H1 (cell line): Measurements from ENCODE around the gene EPSTI1. TPM values are rescaled to one million over a fixed set of nuclear protein-coding genes. Genes with fewer than 3 reads are reported as not detected.
A peak's percentile ranks its signal among the peaks of the same experiment; 100 is the strongest.

Experiments used
- CTCF ChIA-PET: fragments of 300-600 bp; sonication (Branson Sonifier 250); formaldehyde crosslinking; loops from one replicate; lab custom pipeline; 2021; ENCODE audit not compliant: partially characterized antibody; lab: Charles Lee
- POLR2A ChIA-PET: fragments of 300-600 bp; sonication (Branson Sonifier 250); formaldehyde crosslinking; loops from one replicate; lab custom pipeline; 2021; ENCODE audit warnings: inconsistent platforms; ENCODE audit not compliant: partially characterized antibody; lab: Charles Lee
- DNase-seq, 2 experiments: peaks; one replicate each; pipeline versions ENCODE4 v3.0.0 to v3.0.0-alpha.2; 2010 to 2022; ENCODE audit warnings: low spot score in 2 of 2, low read depth in 1 of 2, mixed read lengths in 1 of 2
- FAIRE-seq: peaks from 2 replicates; lab custom pipeline; 2011; peaks lifted over from hg19 to GRCh38; lab: Jason Lieb, UNC
- H2AFZ ChIP-seq: 2 replicates; pipeline ENCODE4 v1.8.1; 2012; ENCODE audit warnings: low read length, inconsistent platforms
- H2AK5ac ChIP-seq: 2 replicates; pipeline ENCODE4 v1.6.1; 2013; ENCODE audit warnings: low read depth, low read length
- H2BK120ac ChIP-seq: replicated peaks from 2 replicates; pipeline ENCODE3; 2013; ENCODE audit warnings: low read depth, low read length, inconsistent platforms
- H2BK12ac ChIP-seq: 2 replicates; pipeline ENCODE4 v1.6.1; 2013; ENCODE audit warnings: low read depth, low read length
- H2BK15ac ChIP-seq: 2 replicates; pipeline ENCODE4 v1.6.1; 2013; ENCODE audit warnings: low read length
- H2BK20ac ChIP-seq: 2 replicates; pipeline ENCODE4 v1.6.1; 2013; ENCODE audit warnings: low read length
- H2BK5ac ChIP-seq: 2 replicates; pipeline ENCODE4 v1.6.1; 2013; ENCODE audit warnings: low read depth, low read length
- H3K14ac ChIP-seq: 2 replicates; pipeline ENCODE4 v1.6.1; 2013; ENCODE audit warnings: inconsistent platforms; ENCODE audit not compliant: insufficient read length
- H3K18ac ChIP-seq: 2 replicates; pipeline ENCODE4 v1.6.1; 2013; ENCODE audit warnings: low read length; ENCODE audit errors: extremely low read depth
- H3K23ac ChIP-seq: 2 replicates; pipeline ENCODE4 v1.6.1; 2013; ENCODE audit warnings: inconsistent platforms; ENCODE audit not compliant: insufficient read length
- H3K23me2 ChIP-seq: 2 replicates; pipeline ENCODE4 v1.6.1; 2013; ENCODE audit warnings: low read depth, low read length
- H3K27ac ChIP-seq: 2 replicates; pipeline ENCODE4 v1.6.1; 2011; ENCODE audit warnings: low read depth, low read length, inconsistent platforms
- H3K27me3 ChIP-seq, 4 experiments: replicated peaks in 1 of 4; 1 replicate in 1 of 4; 2 replicates in 3 of 4; pipeline versions ENCODE4 v1.6.1 to v1.8.1; 2011 to 2013; ENCODE audit warnings: low read length in 3 of 4, mild to moderate bottlenecking in 3 of 4, inconsistent platforms in 2 of 4, mixed read lengths in 2 of 4, moderate library complexity in 1 of 4; ENCODE audit not compliant: control insufficient read depth in 3 of 4, insufficient read depth in 3 of 4; ENCODE audit errors: extremely low read depth in 1 of 4
- H3K36me3 ChIP-seq, 4 experiments: 2 replicates each; pipeline versions ENCODE4 v1.6.1 to v1.8.1; 2011 to 2013; ENCODE audit warnings: mild to moderate bottlenecking in 4 of 4, low read length in 3 of 4, moderate library complexity in 2 of 4, control low read depth in 1 of 4, inconsistent platforms in 1 of 4; ENCODE audit not compliant: insufficient read depth in 4 of 4, control insufficient read depth in 2 of 4
- H3K4ac ChIP-seq: replicated peaks from 2 replicates; pipeline ENCODE3; 2013; ENCODE audit warnings: low read length, low read depth, mixed read lengths, inconsistent platforms; ENCODE audit not compliant: insufficient read length
- H3K4me1 ChIP-seq, 4 experiments: replicated peaks in 1 of 4; 1 replicate in 1 of 4; 2 replicates in 3 of 4; pipeline versions ENCODE4 v1.6.1 to v1.8.1; 2011 to 2013; ENCODE audit warnings: low read length in 3 of 4, inconsistent platforms in 2 of 4, mixed read lengths in 1 of 4; ENCODE audit not compliant: insufficient read depth in 4 of 4, control insufficient read depth in 3 of 4
- H3K4me2 ChIP-seq, 2 experiments: 2 replicates each; pipeline versions ENCODE4 v1.6.1 to v1.8.1; 2011 to 2013; ENCODE audit warnings: low read depth in 2 of 2, low read length in 2 of 2, control low read depth in 1 of 2, inconsistent platforms in 1 of 2, mild to moderate bottlenecking in 1 of 2; ENCODE audit not compliant: insufficient read depth in 1 of 2
- H3K4me3 ChIP-seq, 4 experiments: fragments of 200-600, 300-600 bp in 1 of 4; sonication (generic), shearing (Covaris generic), sonication (Bioruptor Twin) in 1 of 4; 2 replicates each; pipeline versions ENCODE4 v1.5.1 to v1.8.1; 2011 to 2016; ENCODE audit warnings: low read length in 4 of 4, low read depth in 3 of 4, control low read depth in 2 of 4, inconsistent platforms in 2 of 4, mild to moderate bottlenecking in 2 of 4, mixed read lengths in 1 of 4, moderate library complexity in 1 of 4; ENCODE audit not compliant: insufficient read depth in 2 of 4; ENCODE audit errors: extremely low read depth in 1 of 4
- H3K56ac ChIP-seq: replicated peaks from 2 replicates; pipeline ENCODE3; 2013; ENCODE audit warnings: low read depth, mild to moderate bottlenecking, mixed read lengths, low read length, inconsistent platforms; ENCODE audit not compliant: insufficient read length
- H3K79me1 ChIP-seq: 2 replicates; pipeline ENCODE4 v1.6.1; 2013; ENCODE audit warnings: low read depth, low read length, control low read depth
- H3K79me2 ChIP-seq, 2 experiments: 2 replicates each; pipeline versions ENCODE4 v1.6.1 to v1.8.1; 2012 to 2013; ENCODE audit warnings: low read length in 2 of 2, mild to moderate bottlenecking in 2 of 2, inconsistent platforms in 1 of 2; ENCODE audit not compliant: insufficient read depth in 2 of 2, control insufficient read depth in 1 of 2
- H3K9ac ChIP-seq, 4 experiments: replicated peaks in 1 of 4; 1 replicate in 1 of 4; 2 replicates in 3 of 4; pipeline versions ENCODE4 v1.6.1 to v1.8.1; 2011 to 2013; ENCODE audit warnings: low read depth in 3 of 4, low read length in 3 of 4, control low read depth in 2 of 4, mild to moderate bottlenecking in 2 of 4, moderate library complexity in 2 of 4, inconsistent platforms in 1 of 4; ENCODE audit errors: extremely low read depth in 1 of 4
- H3K9me3 ChIP-seq, 2 experiments: 2 replicates each; pipeline versions ENCODE4 v1.6.1 to v1.8.1; 2012 to 2013; ENCODE audit warnings: mild to moderate bottlenecking in 2 of 2, moderate library complexity in 2 of 2, control low read depth in 1 of 2, inconsistent platforms in 1 of 2, low read depth in 1 of 2, low read length in 1 of 2, mixed read lengths in 1 of 2; ENCODE audit not compliant: insufficient read depth in 2 of 2
- H4K20me1 ChIP-seq, 2 experiments: replicated peaks in 1 of 2; 2 replicates each; pipeline versions ENCODE3 to v1.8.1; 2011 to 2013; ENCODE audit warnings: inconsistent platforms in 2 of 2, low read length in 2 of 2, mild to moderate bottlenecking in 1 of 2; ENCODE audit not compliant: insufficient read depth in 2 of 2, control insufficient read depth in 1 of 2
- H4K5ac ChIP-seq: 2 replicates; pipeline ENCODE4 v1.6.1; 2013; ENCODE audit warnings: low read length, low read depth, mixed read lengths, inconsistent platforms; ENCODE audit not compliant: insufficient read length
- H4K8ac ChIP-seq: 2 replicates; pipeline ENCODE4 v1.8.0; 2013; ENCODE audit warnings: mild to moderate bottlenecking, moderate library complexity, low read length, inconsistent platforms; ENCODE audit not compliant: insufficient read depth; ENCODE audit errors: extremely low read depth
- H4K91ac ChIP-seq: replicated peaks from 2 replicates; pipeline ENCODE3; 2013; ENCODE audit warnings: low read length, mixed read lengths, inconsistent platforms; ENCODE audit not compliant: insufficient read length
- FOSL1 ChIP-seq: IDR thresholded peaks from 2 replicates; pipeline ENCODE4 v1.6.1; 2011; ENCODE audit warnings: mild to moderate bottlenecking, low read depth, low read length, moderate library complexity; ENCODE audit not compliant: insufficient read depth
- POLR2A ChIP-seq, 2 experiments: IDR thresholded peaks; 1 replicate in 1 of 2; 2 replicates in 1 of 2; pipeline ENCODE4 v1.6.1; 2011; ENCODE audit warnings: low read depth in 2 of 2, low read length in 2 of 2, mild to moderate bottlenecking in 2 of 2; ENCODE audit errors: control extremely low read depth in 1 of 2
- POLR2AphosphoS5 ChIP-seq: IDR thresholded peaks from 2 replicates; pipeline ENCODE4 v1.6.1; 2011; ENCODE audit warnings: low read depth, low read length
- WGBS, 2 experiments: shearing (Covaris generic) in 1 of 2; methylation state at CpG; one replicate each; pipeline versions ENCODE4 v1.1.6 to v1.1.7; 2013 to 2015; ENCODE audit warnings: low lambda C conversion rate in 2 of 2, mixed read lengths in 2 of 2, inconsistent platforms in 1 of 2, low coverage in 1 of 2, missing lambda C conversion rate in 1 of 2; ENCODE audit not compliant: insufficient replicate concordance in 2 of 2, insufficient coverage in 1 of 2, insufficient read length in 1 of 2; ENCODE audit errors: extremely low coverage in 1 of 2, missing lambda C conversion rate in 1 of 2; 5-methylcytosine and 5-hydroxymethylcytosine counted together
- polyA plus RNA-seq, 7 experiments: library from polyadenylated mRNA; depleted of rRNA in 3 of 7; stranded (reverse) in 5 of 7; unstranded in 2 of 7; fragments of >200 nt in 5 of 7; fragments of 200-250 nt in 2 of 7; gene quantifications; 1 replicate in 5 of 7; 2 replicates in 1 of 7; 4 replicates in 1 of 7; pipeline versions ENCODE4 v1.2.1 to v1.2.3, GENCODE V29; 2011 to 2013; ENCODE audit warnings: missing spikeins in 2 of 7, mixed read lengths in 2 of 7
- total RNA-seq: library from RNA; stranded (reverse); fragmentation: NEBNext Ultra II Directional; extraction: Animal tissue kit (Norgen Biotek cat#: 25700); gene quantifications from 2 replicates; pipeline ENCODE4 v1.2.1, GENCODE V29; 2021
- TF ChIP-seq, protein P1 (sequence below): IDR thresholded peaks from 2 replicates; pipeline ENCODE4 v1.6.1; 2012; ENCODE audit warnings: inconsistent platforms

EPSTI1 gene
- total and polyA plus RNA-seq, 2 of the 8 experiments (the other 6 are each of a cell fraction or from before 2014, with no cell fraction given), result 0.23 to 0.37 TPM

DNA sequence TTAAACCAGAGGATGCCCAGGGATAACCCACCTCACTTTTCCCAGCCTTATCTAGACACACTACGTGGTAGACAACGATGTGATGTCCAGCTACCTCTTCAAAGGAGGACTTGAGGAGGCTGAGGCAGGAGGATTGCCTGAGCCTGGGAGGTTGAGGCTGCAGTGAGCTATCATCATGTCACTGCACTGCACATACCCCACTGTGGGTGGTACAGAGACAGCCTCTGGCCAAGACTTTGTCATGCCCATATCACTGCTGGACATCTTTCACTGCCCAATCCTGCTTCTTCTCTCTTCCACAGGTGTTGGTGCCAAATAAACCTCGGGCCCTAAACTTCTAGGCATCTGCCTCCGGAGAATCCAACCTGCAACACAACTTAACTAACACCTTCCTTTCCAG is 124.8 kb downstream of the EPSTI1 start:
- ChIA-PET POLR2A (interaction anchor here (1.0 to 9.3 kb wide), 6 partner anchors 10 to 109 kb away, joined by 3 to 142 read pairs (median 4); no protein-coding TSS in a partner anchor), CTCF (interaction anchor here (0.9 kb wide), 1 partner anchor 10 kb away, joined by 4 read pairs; no protein-coding TSS in a partner anchor)
- Histone ChIP-seq H3K27ac (no peak overlapping the region), H2BK15ac (no peak overlapping the region), H4K5ac (no peak overlapping the region), H2BK120ac (no peak overlapping the region), H3K23ac (no peak overlapping the region), H2AK5ac (no peak overlapping the region), H2BK20ac (no peak overlapping the region), H3K4me1 (peaks cover 0 to 3% (median 0%) of the 10 kb centered on the region in 4 experiments; a peak in 4 of 7 replicates), H4K8ac (no peak overlapping the region), H3K4ac (no peak overlapping the region), H3K79me1 (no peaks in the 10 kb centered on the region), H3K18ac (no peak overlapping the region), H3K4me3 (0 out of 8 replicates have a peak overlapping the region, but pooled peaks of 1 of the 4 experiments have one; percentile 22), H3K23me2 (no peaks in the 10 kb centered on the region), H3K79me2 (peaks cover 0 to 29% of the 10 kb centered on the region in 2 experiments; a peak in 2 of 4 replicates), H3K36me3 (peaks cover 20 to 57% (median 38%) of the 10 kb centered on the region in 4 experiments), H3K9me3 (peaks cover 2 to 3% of the 10 kb centered on the region in 2 experiments; a peak in 1 of 4 replicates), H3K4me2 (no peak overlapping the region; a peak in 1 of 4 replicates), H3K14ac (no peak overlapping the region), H3K56ac (no peak overlapping the region), H2BK12ac (no peak overlapping the region), H2AFZ (no peak overlapping the region)
- DNase-seq, result no peak
- no peak for FAIRE-seq
- TF ChIP-seq FOSL1 (no peak), POLR2AphosphoS5 (peak; percentile 91), POLR2A (IDR thresholded peaks at IDR 0.05; ENCODE audit: control extremely low read depth in 1 of 2, low read depth in 2 of 2, low read length in 2 of 2) (0 out of 3 replicates have a peak, but pooled peaks of 1 of the 2 experiments have one; percentile 28)
- TF ChIP-seq, protein P1, sequence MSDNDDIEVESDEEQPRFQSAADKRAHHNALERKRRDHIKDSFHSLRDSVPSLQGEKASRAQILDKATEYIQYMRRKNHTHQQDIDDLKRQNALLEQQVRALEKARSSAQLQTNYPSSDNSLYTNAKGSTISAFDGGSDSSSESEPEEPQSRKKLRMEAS, result no peak
- TF ChIP-seq, all 59 proteins: peak for 2
- H3K27me3 ChIP-seq, result no peaks in the 10 kb centered on the region
- H2BK5ac ChIP-seq, result 0 out of 2 replicates have a peak overlapping the region, but pooled peaks have one; percentile 7
- peaks cover 11 to 13% of the 10 kb centered on the region in 2 experiments for H4K20me1 ChIP-seq
- 73% methylated on average over 4 of the region's 4 CpGs; no CpG with 5 or more reads in 1 of the 2 experiments for WGBS, 2 experiments
- H4K91ac ChIP-seq, result no peak overlapping the region
- no peak overlapping the region for H3K9ac ChIP-seq
